HepG2 (cell line): Measurements from ENCODE around the gene PYGO2. TPM values are rescaled to one million over a fixed set of nuclear protein-coding genes. Genes with fewer than 3 reads are reported as not detected.

Source experiments
- PAX8 ChIP-seq: sonication (generic); formaldehyde crosslinking; IDR thresholded peaks from 2 replicates; pipeline ENCODE4 v1.8.0; 2022; ENCODE audit warnings: mild to moderate bottlenecking, missing genetic modification reagents, borderline replicate concordance
- RFX1 ChIP-seq: fragments of 450-650 bp; IDR thresholded peaks from 2 replicates; pipeline ENCODE4 v1.6.1; 2017
- SIN3A ChIP-seq: IDR thresholded peaks from 2 replicates; pipeline ENCODE4 v1.6.1; 2011; ENCODE audit warnings: low read depth, mild to moderate bottlenecking, control low read depth, low read length, borderline replicate concordance
- SMARCC2 ChIP-seq: fragments of 450-650 bp; IDR thresholded peaks from 2 replicates; pipeline ENCODE4 v1.6.1; 2017; ENCODE audit warnings: antibody characterized with exemption, mild to moderate bottlenecking
- ZBED4 ChIP-seq: sonication (generic); formaldehyde crosslinking; IDR thresholded peaks from 2 replicates; pipeline ENCODE4 v1.4.0; 2020; ENCODE audit warnings: missing genetic modification reagents, borderline replicate concordance
- ZBTB8A ChIP-seq: sonication (generic); formaldehyde crosslinking; IDR thresholded peaks from 2 replicates; pipeline ENCODE4 v1.4.0; 2020; ENCODE audit warnings: mild to moderate bottlenecking, low read depth, missing genetic modification reagents, borderline replicate concordance
- ZNF749 ChIP-seq: sonication (generic); formaldehyde crosslinking; IDR thresholded peaks from 2 replicates; pipeline ENCODE4 v1.8.0; 2022; ENCODE audit warnings: mild to moderate bottlenecking, missing genetic modification reagents, moderate library complexity, borderline replicate concordance
- ZNF772 ChIP-seq: sonication (generic); formaldehyde crosslinking; IDR thresholded peaks from 2 replicates; pipeline ENCODE4 v1.5.0; 2020; ENCODE audit warnings: mild to moderate bottlenecking, missing genetic modification reagents
- ZNF784 ChIP-seq: sonication (generic); formaldehyde crosslinking; IDR thresholded peaks from 2 replicates; pipeline ENCODE4 v1.5.1; 2020; ENCODE audit warnings: missing genetic modification reagents, mild to moderate bottlenecking, borderline replicate concordance
- ZSCAN20 ChIP-seq: sonication (generic); formaldehyde crosslinking; IDR thresholded peaks from 2 replicates; pipeline ENCODE4 v1.4.0; 2020; ENCODE audit warnings: missing genetic modification reagents, mild to moderate bottlenecking, borderline replicate concordance
- ZSCAN25 ChIP-seq: sonication (generic); formaldehyde crosslinking; IDR thresholded peaks from 2 replicates; pipeline ENCODE4 v1.8.0; 2022; ENCODE audit warnings: mild to moderate bottlenecking, missing genetic modification reagents
- ZSCAN5A ChIP-seq: sonication (generic); formaldehyde crosslinking; IDR thresholded peaks from 2 replicates; pipeline ENCODE4 v1.8.0; 2022; ENCODE audit warnings: mild to moderate bottlenecking, missing genetic modification reagents, borderline replicate concordance
- polyA plus RNA-seq, 8 experiments: library from polyadenylated mRNA; depleted of rRNA in 3 of 8; stranded (reverse) in 7 of 8; unstranded in 1 of 8; fragments of >200 nt; fragmentation: Illumina TruSeq in 4 of 8; extraction: Trizol in 4 of 8; gene quantifications; 2 replicates each; pipeline versions ENCODE4 v1.2.1 to v1.2.3, GENCODE V29; 2011 to 2016; ENCODE audit warnings: low read depth in 4 of 8, missing spikeins in 1 of 8, mixed read lengths in 1 of 8; ENCODE audit not compliant: insufficient read depth in 1 of 8
- total RNA-seq, 5 experiments: library from RNA; depleted of rRNA; stranded (reverse); fragments of >200 nt; fragmentation: Illumina TruSeq; extraction: Trizol; gene quantifications; 2 replicates each; pipeline ENCODE4 v1.2.3, GENCODE V29; 2016; ENCODE audit warnings: low read depth in 1 of 5
- TF ChIP-seq, protein P1 (sequence below): sonication (generic); formaldehyde crosslinking; IDR thresholded peaks from 2 replicates; pipeline ENCODE4 v1.9.0; 2021; ENCODE audit warnings: missing genetic modification reagents, borderline replicate concordance
- TF ChIP-seq, protein P2 (sequence below): sonication (generic); formaldehyde crosslinking; IDR thresholded peaks from 2 replicates; pipeline ENCODE4 v1.4.0; 2020; ENCODE audit warnings: mild to moderate bottlenecking, missing genetic modification reagents

Gene PYGO2
- total and polyA plus RNA-seq, 2 of the 13 experiments (the other 11 are each of a cell fraction or from before 2014, with no cell fraction given): 20.3 to 21.8 TPM

- peak; percentile 47; the same call in 1 of the 2 replicates for TF ChIP-seq ZNF784 (CRISPR knock-in tag)
- TF ChIP-seq, protein P1, sequence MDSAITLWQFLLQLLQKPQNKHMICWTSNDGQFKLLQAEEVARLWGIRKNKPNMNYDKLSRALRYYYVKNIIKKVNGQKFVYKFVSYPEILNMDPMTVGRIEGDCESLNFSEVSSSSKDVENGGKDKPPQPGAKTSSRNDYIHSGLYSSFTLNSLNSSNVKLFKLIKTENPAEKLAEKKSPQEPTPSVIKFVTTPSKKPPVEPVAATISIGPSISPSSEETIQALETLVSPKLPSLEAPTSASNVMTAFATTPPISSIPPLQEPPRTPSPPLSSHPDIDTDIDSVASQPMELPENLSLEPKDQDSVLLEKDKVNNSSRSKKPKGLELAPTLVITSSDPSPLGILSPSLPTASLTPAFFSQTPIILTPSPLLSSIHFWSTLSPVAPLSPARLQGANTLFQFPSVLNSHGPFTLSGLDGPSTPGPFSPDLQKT: no peak
- TF ChIP-seq, protein P2, sequence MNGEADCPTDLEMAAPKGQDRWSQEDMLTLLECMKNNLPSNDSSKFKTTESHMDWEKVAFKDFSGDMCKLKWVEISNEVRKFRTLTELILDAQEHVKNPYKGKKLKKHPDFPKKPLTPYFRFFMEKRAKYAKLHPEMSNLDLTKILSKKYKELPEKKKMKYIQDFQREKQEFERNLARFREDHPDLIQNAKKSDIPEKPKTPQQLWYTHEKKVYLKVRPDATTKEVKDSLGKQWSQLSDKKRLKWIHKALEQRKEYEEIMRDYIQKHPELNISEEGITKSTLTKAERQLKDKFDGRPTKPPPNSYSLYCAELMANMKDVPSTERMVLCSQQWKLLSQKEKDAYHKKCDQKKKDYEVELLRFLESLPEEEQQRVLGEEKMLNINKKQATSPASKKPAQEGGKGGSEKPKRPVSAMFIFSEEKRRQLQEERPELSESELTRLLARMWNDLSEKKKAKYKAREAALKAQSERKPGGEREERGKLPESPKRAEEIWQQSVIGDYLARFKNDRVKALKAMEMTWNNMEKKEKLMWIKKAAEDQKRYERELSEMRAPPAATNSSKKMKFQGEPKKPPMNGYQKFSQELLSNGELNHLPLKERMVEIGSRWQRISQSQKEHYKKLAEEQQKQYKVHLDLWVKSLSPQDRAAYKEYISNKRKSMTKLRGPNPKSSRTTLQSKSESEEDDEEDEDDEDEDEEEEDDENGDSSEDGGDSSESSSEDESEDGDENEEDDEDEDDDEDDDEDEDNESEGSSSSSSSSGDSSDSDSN (CRISPR knock-in tag): no peak; the same call in 1 of the 2 replicates
- no peak for TF ChIP-seq RFX1
- no peak for TF ChIP-seq ZNF772 (CRISPR knock-in tag)
- TF ChIP-seq SIN3A: no peak
- peak; percentile 61; the same call in 1 of the 2 replicates for TF ChIP-seq ZSCAN25 (CRISPR knock-in tag)
- no peak for TF ChIP-seq ZSCAN5A
- no peak for TF ChIP-seq ZSCAN20
- no peak for TF ChIP-seq ZBTB8A
- no peak for TF ChIP-seq SMARCC2
- 0 out of 2 replicates have a peak, but pooled peaks have one; percentile 29 for TF ChIP-seq ZNF749
- TF ChIP-seq ZBED4 (CRISPR knock-in tag): peak; percentile 95; the same call in 1 of the 2 replicates
- no peak for TF ChIP-seq PAX8
Observed at GRCh38 chr1:154944401-154945159, 17.0 kb downstream of the PYGO2 start (continued).
